Stimulated activated naive CD4-positive, alpha-beta T cell treated with Interleukin-2 at 50 U/mL for 16 hours (primary cell): ENCODE results near the gene CAMSAP3.
"Not testable (repeated sequence)": the region's sequence is repeated elsewhere in the genome, so short reads cannot be mapped to it uniquely, and the experiment has no call there.

Source experiments
- DNase-seq: peaks from one replicate; lab custom pipeline; 2025; lab: John Stamatoyannopoulos, UW

CAMSAP3 gene

GRCh38 chr19:7595466-7596133 lies at the start of gene CAMSAP3:
Gene CAMSAP3, plus strand, starts transcription at chr19:7595863. Its CDS starts 140 bp downstream, at chr19:7596003.
- no peak for DNase-seq

GRCh38 chr19:7545904-7546303 lies 49.8 kb upstream of the CAMSAP3 start:
- DNase-seq = no peak

- no peak for DNase-seq
Observed at GRCh38 chr19:7547159-7547558, 48.5 kb upstream of the CAMSAP3 start.

GRCh38 chr19:7549429-7550148 lies 46.1 kb upstream of the CAMSAP3 start:
- DNase-seq = no peak

- DNase-seq = no peak
Observed at GRCh38 chr19:7550169-7550770, 45.4 kb upstream of the CAMSAP3 start.

- DNase-seq = no peak
Observed at GRCh38 chr19:7550987-7551761, 44.5 kb upstream of the CAMSAP3 start.

GRCh38 chr19:7552781-7553180 lies 42.9 kb upstream of the CAMSAP3 start:
- no peak for DNase-seq

- no peak for DNase-seq
Observed at GRCh38 chr19:7554565-7554964, 41.1 kb upstream of the CAMSAP3 start.

DNA sequence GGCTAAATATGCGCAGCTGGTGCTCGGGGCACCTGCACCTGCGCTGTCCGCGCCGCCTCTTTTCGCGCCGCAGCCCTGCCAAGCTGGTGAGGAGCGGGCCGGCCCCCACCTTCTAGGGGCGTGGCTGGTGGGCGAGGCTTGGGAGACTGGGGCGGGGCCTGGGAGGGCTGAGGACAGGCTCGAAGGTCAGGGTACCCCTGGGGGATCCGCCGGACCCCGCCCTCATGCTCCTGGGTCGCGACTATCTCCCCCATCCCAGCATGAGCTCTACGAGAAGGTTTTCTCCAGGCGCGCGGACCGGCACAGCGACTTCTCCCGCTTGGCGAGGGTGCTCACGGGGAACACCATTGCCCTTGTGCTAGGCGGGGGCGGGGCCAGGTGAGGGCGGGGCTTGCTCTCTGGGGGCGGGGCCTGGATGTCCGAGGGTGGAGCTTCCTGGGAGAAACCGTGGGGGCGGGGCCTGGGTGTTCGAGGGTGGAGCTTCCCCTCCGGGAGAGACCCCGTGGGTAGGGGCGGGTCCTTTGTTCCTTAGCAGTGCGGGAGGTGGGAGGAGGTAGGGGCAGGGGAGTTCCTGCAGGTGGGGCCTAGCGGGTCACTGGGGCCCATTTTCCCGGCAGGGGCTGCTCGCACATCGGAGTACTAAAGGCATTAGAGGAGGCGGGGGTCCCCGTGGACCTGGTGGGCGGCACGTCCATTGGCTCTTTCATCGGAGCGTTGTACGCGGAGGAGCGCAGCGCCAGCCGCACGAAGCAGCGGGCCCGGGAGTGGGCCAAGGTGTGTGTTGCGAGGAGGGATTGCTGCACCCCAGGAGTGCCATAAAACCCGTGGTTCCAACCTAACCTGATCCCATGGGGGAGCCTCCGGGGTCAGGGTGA lies 40.4 kb upstream of the CAMSAP3 start:
- DNase-seq = no peak

DNA sequence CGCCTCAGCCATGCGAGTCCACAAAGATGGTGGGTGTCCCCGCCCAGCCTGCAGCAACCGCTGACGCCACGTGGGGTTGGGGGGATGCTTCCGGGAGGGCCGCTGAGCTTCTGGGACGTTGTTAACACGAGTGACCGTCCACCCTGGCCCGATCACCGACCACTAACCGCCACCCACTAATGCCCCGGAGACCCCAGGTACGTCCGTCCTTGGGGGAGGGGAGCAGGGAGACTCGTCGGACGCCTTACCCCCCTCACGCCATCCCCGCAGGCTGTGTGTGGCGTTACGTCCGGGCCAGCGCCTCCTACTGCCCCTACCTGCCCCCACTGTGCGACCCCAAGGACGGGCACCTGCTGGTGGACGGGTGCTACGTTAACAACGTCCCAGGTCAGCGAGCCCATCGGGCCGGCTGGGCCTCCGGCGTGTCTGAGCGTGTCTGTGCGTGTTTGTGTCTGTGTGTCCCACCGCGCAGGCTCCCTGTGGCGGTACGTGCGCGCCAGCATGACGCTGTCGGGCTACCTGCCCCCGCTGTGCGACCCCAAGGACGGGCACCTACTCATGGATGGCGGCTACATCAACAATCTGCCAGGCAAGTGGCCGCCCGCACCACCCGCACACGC lies 38.9 kb upstream of the CAMSAP3 start:
- no peak for DNase-seq

DNA sequence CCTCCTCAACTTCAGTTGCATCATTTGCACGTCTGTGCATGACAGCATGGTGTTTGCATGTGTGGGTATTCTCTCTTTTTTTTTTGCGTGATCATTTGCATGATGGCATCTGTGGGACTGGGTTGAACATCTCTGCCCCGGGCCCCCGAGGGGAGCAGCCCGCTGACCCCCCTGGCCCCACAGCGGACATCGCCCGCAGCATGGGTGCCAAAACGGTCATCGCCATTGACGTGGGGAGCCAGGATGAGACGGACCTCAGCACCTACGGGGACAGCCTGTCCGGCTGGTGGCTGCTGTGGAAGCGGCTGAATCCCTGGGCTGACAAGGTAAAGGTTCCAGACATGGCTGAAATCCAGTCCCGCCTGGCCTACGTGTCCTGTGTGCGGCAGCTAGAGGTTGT lies 37.0 kb upstream of the CAMSAP3 start:
- no peak for DNase-seq

GRCh38 chr19:7559102-7559501 lies 36.6 kb upstream of the CAMSAP3 start:
- no peak for DNase-seq

GRCh38 chr19:7560255-7560654 lies 35.4 kb upstream of the CAMSAP3 start:
- DNase-seq = no peak

- no peak for DNase-seq
Observed at GRCh38 chr19:7561325-7561724, 34.3 kb upstream of the CAMSAP3 start.

DNA sequence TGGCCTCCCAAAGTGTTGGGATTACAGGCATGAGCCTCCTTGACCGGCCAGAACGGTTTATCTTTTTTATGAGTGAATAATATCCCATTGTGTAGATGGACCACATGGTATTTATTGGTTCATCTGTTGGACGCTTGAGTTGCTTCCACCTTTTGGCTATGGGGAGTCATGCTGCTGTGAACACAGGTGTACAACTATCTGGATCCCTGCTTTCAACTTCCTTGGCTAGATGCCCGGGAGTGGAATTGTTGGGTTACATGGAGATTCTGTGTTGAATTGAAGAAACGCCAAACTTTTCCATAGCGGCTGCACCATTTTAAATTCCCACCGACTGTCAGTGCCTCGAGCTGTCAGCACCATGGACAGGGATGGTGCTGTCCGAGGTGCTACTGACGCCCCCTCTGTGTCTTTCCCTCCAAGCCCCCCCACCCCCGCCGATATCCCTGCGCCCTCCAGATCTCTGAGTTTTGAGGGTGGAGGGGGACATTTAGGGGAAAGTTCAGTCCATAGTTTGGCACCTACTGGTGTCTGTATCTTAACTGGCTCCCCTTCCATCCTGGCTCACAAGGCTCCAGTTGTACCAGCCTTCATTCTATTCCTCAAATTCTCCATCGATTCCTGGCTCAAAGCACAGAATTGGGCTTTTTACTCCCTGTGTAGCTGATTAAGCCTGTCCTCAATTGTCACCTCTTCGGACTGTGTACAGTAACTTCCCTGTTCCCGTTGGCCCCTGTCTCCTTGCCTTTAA lies 32.8 kb upstream of the CAMSAP3 start:
- DNase-seq = no peak

GRCh38 chr19:7564866-7565265 lies 30.8 kb upstream of the CAMSAP3 start:
- no peak for DNase-seq

- no peak for DNase-seq
Observed at GRCh38 chr19:7565332-7565731, 30.3 kb upstream of the CAMSAP3 start.

DNA sequence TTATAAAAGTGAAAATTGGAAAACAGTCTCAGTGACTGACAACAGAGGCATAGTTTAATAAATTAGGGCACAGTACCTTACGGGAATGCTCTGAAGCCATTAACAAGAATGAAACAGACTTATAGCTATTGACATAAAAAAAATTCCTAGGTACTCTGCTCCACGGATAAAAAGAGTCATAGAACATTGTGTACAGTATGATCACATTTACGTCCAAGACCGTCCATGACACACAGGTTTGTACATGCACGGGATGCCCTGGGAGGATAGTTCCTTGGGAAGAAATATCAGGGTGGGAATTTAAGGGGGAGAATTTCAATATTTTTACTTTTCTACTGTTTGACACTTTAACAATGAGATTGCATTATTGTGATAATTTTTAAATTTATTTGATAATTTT lies 24.9 kb upstream of the CAMSAP3 start:
- no peak for DNase-seq

DNA sequence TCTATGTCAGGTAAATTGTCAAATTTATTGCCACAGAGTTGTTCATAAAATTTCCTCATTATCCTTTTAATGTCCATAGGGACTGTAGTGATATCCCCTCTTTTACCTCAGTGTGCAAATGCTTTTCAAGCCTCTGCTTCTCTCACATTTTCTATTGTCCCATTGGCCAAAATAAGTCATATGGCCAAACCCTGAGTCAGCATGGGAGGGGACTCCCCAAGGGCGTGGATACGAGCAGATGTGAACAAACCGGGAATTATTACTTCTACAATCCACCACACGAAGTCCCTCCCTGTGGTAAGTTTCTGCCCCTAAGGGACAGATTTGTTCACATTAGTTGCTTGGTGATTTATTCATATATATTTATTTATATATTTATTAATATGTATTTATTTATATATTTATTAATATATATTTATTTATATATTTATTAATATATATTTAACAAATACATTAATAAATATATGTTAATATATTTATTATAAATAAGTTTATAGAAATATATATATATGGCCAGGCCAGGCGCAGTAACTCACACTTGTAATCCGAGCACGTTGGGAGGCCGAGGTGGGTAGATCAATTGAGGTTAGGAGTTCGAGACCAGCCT lies 20.1 kb upstream of the CAMSAP3 start:
- no peak for DNase-seq

GRCh38 chr19:7577422-7577821 lies 18.2 kb upstream of the CAMSAP3 start:
- DNase-seq = not testable (repeated sequence)
